ENCODE measurements around the gene DYNC2I2.
"Not testable (repeated sequence)": the region's sequence is repeated elsewhere in the genome, so short reads cannot be mapped to it uniquely, and the experiment has no call there.

Gene DYNC2I2

GRCh38 chr9:128611600-128612394 is 44.9 kb downstream of the DYNC2I2 start:
- no peak for DNase-seq

- DNase-seq = no peak
Observed at GRCh38 chr9:128610897-128611296, 45.8 kb downstream of the DYNC2I2 start.

- no peak for DNase-seq
Observed at GRCh38 chr9:128607642-128608350, 48.9 kb downstream of the DYNC2I2 start.

GRCh38 chr9:128603697-128604096 is 53.0 kb downstream of the DYNC2I2 start:
- no peak for DNase-seq

DNA sequence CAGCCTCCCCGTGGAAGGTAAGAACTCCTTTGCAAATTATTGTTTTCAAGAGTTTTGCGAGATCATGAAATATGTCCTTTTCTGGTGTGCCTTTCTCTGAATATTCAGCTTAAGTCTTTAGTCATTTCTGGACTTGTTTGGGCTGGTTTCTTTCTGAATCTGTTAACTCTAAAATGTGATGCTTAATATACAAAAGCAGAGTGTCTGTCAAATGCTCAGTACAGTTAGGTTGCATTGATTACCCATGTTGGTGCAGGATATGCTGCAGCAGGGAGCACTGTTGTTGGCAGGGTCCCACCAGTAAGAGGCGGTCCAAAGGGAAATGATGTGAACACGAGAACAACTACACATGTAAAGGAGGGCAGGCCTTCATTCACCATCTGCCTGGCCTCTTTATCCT is 56.5 kb downstream of the DYNC2I2 start:
- DNase-seq = no peak

DNA sequence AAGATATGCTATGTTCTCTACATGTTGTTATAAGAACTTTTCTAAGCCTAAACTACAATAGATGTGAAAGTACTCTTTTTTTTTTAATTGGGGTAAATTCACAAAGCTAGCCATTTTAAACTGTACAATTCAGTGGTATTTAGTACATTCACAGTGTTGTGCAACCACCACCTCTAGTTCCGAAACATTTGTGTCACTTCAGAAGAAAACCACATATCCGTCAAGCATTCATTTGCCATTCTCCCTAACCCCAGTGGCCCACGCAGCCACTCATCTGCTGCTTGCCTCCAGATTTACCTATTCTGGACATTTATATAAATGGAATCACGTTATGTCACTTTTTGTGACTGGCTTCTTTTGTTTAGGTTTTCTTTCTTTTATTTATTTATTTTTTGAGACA is 61.2 kb downstream of the DYNC2I2 start:
- no peak for DNase-seq

- DNase-seq = no peak
Observed at GRCh38 chr9:128593856-128594255, 62.8 kb downstream of the DYNC2I2 start.

GRCh38 chr9:128593039-128593438 is 63.6 kb downstream of the DYNC2I2 start:
- no peak for DNase-seq

- no peak for DNase-seq
Observed at GRCh38 chr9:128588581-128589233, 67.9 kb downstream of the DYNC2I2 start.

GRCh38 chr9:128587453-128587852 is 69.2 kb downstream of the DYNC2I2 start:
- peak; percentile 43 for DNase-seq

DNA sequence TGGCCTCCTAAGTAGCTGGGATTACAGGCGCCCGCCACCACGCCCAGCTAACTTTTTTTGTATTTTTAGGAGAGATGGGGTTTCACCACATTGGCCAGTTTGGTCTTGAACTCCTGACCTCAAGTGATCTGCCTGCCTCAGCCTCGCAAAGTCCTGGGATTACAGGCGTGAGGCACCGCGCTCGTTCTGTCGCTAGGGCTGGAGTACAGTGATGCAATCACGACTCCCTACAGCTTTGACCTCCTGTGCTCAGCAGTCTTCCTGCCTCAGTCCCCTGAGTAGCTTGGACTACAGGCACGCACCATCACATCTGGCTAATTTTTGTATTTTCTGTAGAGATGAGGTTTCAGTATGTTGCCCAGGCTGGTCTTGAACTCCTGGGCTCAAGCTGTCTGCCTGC is 69.7 kb downstream of the DYNC2I2 start:
- DNase-seq = not testable (repeated sequence)

DNA sequence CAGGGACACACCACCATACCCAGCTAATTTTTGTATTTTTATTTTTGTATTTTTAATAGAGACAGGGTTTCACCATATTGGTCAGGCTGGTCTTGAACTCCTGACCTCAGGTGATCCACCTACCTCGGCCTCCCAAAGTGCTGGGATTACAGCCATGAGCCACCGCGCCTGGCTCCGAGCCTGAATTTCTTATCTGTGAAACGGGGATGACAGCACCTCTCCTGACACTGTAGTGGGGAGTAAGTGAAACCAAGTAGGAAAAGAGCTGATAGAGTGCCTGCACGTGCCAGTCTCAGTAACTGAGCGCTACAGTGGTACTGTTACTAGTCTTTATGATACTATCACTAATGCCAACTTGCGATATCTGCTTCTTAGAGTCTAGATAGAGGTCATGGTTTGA is 71.5 kb downstream of the DYNC2I2 start:
- not testable (repeated sequence) for DNase-seq

Data from CD4-positive, alpha-beta T cell treated with Interleukin-12 subunit alpha and Interleukin-12 subunit beta, for 1 hour (primary cell).